Measurements from ENCODE around the gene PWWP2B.

Gene PWWP2B

DNA sequence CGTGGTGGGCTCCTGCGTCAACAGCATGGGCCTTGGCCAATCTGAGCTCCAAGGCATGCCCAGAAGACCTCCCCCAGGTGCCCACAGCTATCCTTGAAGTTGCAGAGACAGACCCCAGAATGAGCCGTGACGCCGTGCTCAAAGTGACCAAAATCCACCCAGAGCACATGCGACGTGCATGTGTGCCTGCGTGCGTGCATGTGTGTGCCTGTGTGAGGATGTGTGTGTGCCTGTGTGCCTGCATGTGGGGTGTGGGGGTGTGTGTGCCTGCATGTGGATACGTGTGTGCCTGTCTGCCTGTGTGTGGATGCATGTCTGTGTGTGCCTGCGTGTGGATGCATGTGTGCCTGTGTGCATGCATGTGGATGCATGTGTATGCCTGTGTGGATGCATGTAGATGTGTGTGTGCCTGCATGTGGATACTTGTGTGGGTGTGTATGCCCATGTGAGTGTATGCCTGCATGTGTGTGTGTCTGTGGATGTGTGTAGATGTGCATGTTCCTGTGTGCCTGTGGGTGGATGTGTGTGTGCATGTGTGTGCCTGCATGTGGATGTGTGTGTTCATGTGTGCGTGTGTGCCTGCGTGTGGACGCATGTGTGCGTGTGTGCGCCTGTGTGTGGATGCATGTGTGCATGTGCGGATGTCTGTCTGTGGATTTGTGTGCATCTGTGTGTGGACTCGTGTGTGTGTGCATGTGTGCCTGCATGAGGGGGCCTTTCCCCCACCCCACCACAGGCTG, 42.6 kb downstream of the PWWP2B start:
- H3F3A ChIP-seq (ENCODE audit: low read depth), result no peaks in the 10 kb centered on the region
- H3K9me2 ChIP-seq (replicated peaks; ENCODE audit: low read depth, low read length), result no peaks in the 10 kb centered on the region
- no peak overlapping the region for H2AFZ ChIP-seq (ENCODE audit: low read length)
- TF ChIP-seq, protein P1, sequence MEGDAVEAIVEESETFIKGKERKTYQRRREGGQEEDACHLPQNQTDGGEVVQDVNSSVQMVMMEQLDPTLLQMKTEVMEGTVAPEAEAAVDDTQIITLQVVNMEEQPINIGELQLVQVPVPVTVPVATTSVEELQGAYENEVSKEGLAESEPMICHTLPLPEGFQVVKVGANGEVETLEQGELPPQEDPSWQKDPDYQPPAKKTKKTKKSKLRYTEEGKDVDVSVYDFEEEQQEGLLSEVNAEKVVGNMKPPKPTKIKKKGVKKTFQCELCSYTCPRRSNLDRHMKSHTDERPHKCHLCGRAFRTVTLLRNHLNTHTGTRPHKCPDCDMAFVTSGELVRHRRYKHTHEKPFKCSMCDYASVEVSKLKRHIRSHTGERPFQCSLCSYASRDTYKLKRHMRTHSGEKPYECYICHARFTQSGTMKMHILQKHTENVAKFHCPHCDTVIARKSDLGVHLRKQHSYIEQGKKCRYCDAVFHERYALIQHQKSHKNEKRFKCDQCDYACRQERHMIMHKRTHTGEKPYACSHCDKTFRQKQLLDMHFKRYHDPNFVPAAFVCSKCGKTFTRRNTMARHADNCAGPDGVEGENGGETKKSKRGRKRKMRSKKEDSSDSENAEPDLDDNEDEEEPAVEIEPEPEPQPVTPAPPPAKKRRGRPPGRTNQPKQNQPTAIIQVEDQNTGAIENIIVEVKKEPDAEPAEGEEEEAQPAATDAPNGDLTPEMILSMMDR (conservative IDR thresholded peaks at IDR 0.05; ENCODE audit: low read length), result no peak
- TF ChIP-seq EZH2phosphoT487 (IDR thresholded peaks at IDR 0.05; ENCODE audit: borderline replicate concordance), result no peak
- H3K27me3 ChIP-seq (ENCODE audit: insufficient read depth, low read length, poor library complexity, severe bottlenecking), result no peaks in the 10 kb centered on the region
- H3K9ac ChIP-seq (ENCODE audit: low read depth, low read length, poor library complexity, severe bottlenecking), result no peak overlapping the region
- no peaks in the 10 kb centered on the region for H3K79me2 ChIP-seq (ENCODE audit: insufficient read depth, low read length)
- H3K4me2 ChIP-seq (ENCODE audit: low read depth, low read length, poor library complexity, severe bottlenecking), result no peak overlapping the region
- H3K9me3 ChIP-seq (ENCODE audit: insufficient read depth, low read depth, low read length), result no peaks in the 10 kb centered on the region
- no peaks in the 10 kb centered on the region for H3K36me3 ChIP-seq (ENCODE audit: insufficient read depth, low read length)
- H3K4me3 ChIP-seq (ENCODE audit: low read length, poor library complexity, severe bottlenecking), result no peak overlapping the region
- H4K20me1 ChIP-seq (ENCODE audit: insufficient read depth, low read length, poor library complexity, severe bottlenecking), result no peaks in the 10 kb centered on the region
- peaks cover 51% of the 10 kb centered on the region for H3K4me1 ChIP-seq (ENCODE audit: insufficient read depth, low read length, poor library complexity, severe bottlenecking)

DNA sequence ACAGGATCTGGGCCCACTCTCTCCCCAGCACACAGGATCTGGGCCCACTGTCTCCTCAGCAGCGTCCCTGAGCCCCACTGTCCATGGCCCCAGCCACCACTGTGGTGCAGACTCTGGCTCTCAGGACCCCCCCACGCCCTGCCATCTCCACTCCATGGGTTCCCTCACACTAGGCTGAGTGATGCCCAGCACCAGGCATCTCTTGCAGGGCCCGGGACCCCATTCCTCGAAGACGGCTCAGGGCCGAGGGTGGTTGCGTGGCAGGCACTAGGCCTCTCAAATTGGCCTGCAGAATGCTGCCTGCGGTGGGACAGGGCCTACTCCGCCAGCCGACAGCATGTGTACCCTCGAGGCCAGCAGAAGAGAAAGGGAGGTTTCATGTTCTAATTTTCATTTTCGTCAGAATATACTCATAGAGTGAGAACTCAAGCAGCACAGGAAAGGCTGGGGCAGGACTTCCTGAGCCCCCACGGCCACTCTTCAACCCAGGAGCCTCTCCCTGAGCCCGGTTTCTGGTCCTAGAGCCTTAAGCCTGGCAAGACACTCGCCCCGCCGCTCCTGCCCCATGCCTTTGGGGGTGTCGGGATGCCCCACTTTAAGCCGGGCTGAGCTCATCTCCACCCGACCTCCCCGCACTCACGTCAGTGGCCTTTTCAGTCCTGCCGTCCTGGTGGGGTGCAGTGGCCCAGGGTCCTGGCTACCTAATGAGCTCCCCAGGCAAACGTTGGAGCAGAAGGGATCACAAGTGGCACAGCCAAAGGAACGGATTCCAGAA, 44.0 kb downstream of the PWWP2B start:
- H3K79me2 ChIP-seq (ENCODE audit: insufficient read depth, low read length), result no peaks in the 10 kb centered on the region
- no peaks in the 10 kb centered on the region for H3K27me3 ChIP-seq (ENCODE audit: insufficient read depth, low read length, poor library complexity, severe bottlenecking)
- H3K4me1 ChIP-seq (ENCODE audit: insufficient read depth, low read length, poor library complexity, severe bottlenecking), result peaks cover 64% of the 10 kb centered on the region
- no peaks in the 10 kb centered on the region for H3K9me2 ChIP-seq (replicated peaks; ENCODE audit: low read depth, low read length)
- H3K4me3 ChIP-seq (ENCODE audit: low read length, poor library complexity, severe bottlenecking), result no peak overlapping the region
- TF ChIP-seq EZH2phosphoT487 (IDR thresholded peaks at IDR 0.05; ENCODE audit: borderline replicate concordance), result no peak
- TF ChIP-seq, protein P1 (conservative IDR thresholded peaks at IDR 0.05; ENCODE audit: low read length), result no peak
- H3K4me2 ChIP-seq (ENCODE audit: low read depth, low read length, poor library complexity, severe bottlenecking), result no peak overlapping the region
- H3K9me3 ChIP-seq (ENCODE audit: insufficient read depth, low read depth, low read length), result no peaks in the 10 kb centered on the region
- H2AFZ ChIP-seq (ENCODE audit: low read length), result no peak overlapping the region
- H4K20me1 ChIP-seq (ENCODE audit: insufficient read depth, low read length, poor library complexity, severe bottlenecking), result no peaks in the 10 kb centered on the region
- no peaks in the 10 kb centered on the region for H3K36me3 ChIP-seq (ENCODE audit: insufficient read depth, low read length)
- no peaks in the 10 kb centered on the region for H3F3A ChIP-seq (ENCODE audit: low read depth)
- no peak overlapping the region for H3K9ac ChIP-seq (ENCODE audit: low read depth, low read length, poor library complexity, severe bottlenecking)

DNA sequence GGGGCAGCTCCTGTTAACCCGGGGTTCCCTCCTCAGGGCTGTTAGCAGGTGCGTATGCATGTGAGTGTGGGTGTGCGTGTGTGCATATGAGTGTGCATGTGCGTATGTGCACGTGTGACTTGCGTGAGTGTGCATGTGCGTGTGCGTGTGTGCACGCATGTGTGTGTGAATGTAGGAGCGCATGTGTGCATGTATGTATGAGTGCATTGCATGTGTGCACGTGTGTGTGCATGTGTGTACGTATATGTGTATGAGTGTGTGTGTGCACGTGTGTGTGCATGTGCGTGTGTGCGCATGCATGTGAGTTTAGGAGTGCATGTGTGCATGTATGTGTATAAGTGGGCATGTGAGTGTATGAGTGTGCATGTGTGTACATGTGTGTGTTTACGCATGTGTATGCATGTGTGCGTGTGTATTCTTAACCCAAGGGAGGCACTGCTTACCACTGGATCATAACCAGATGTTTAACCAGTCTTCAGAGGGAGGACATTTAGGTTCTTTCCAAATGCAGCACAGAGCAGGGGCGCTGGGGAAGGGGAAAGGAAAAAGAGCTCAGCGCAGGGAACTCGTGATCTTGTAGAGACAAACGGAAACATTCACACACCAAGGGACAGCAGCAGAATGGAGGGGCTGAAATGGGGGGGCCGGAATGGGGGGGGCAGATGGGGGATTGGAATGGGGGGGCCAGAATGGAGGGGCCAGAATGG, 45.0 kb downstream of the PWWP2B start:
- no peaks in the 10 kb centered on the region for H3K79me2 ChIP-seq (ENCODE audit: insufficient read depth, low read length)
- H3K27me3 ChIP-seq (ENCODE audit: insufficient read depth, low read length, poor library complexity, severe bottlenecking), result no peaks in the 10 kb centered on the region
- H4K20me1 ChIP-seq (ENCODE audit: insufficient read depth, low read length, poor library complexity, severe bottlenecking), result no peaks in the 10 kb centered on the region
- H3K4me3 ChIP-seq (ENCODE audit: low read length, poor library complexity, severe bottlenecking), result no peak overlapping the region
- no peak overlapping the region for H3K4me2 ChIP-seq (ENCODE audit: low read depth, low read length, poor library complexity, severe bottlenecking)
- no peaks in the 10 kb centered on the region for H3K9me2 ChIP-seq (replicated peaks; ENCODE audit: low read depth, low read length)
- no peak overlapping the region for H3K9ac ChIP-seq (ENCODE audit: low read depth, low read length, poor library complexity, severe bottlenecking)
- H3F3A ChIP-seq (ENCODE audit: low read depth), result no peaks in the 10 kb centered on the region
- H2AFZ ChIP-seq (ENCODE audit: low read length), result no peak overlapping the region
- H3K36me3 ChIP-seq (ENCODE audit: insufficient read depth, low read length), result no peaks in the 10 kb centered on the region
- H3K9me3 ChIP-seq (ENCODE audit: insufficient read depth, low read depth, low read length), result no peaks in the 10 kb centered on the region
- TF ChIP-seq, protein P1 (conservative IDR thresholded peaks at IDR 0.05; ENCODE audit: low read length), result no peak
- no peak for TF ChIP-seq EZH2phosphoT487 (IDR thresholded peaks at IDR 0.05; ENCODE audit: borderline replicate concordance)
- H3K4me1 ChIP-seq (ENCODE audit: insufficient read depth, low read length, poor library complexity, severe bottlenecking), result peaks cover 74% of the 10 kb centered on the region

Measured in Loucy (cell line).